Panc1 (cell line): Measurements from ENCODE around the gene ADAT3. TPM values are rescaled to one million over a fixed set of nuclear protein-coding genes. Genes with fewer than 3 reads are reported as not detected.

ENCODE experiments used
- ATAC-seq: fragments of 200-7000 bp; cut with Tn5 transposase; 2 replicates; pipeline ENCODE4 v1.9.1; 2020; ENCODE audit warnings: mild to moderate bottlenecking, moderate library complexity
- BruUV-seq: library from RNA; stranded (reverse); fragments of 400-500 nt; replicated peaks from 2 replicates; lab custom pipeline; 2021; lab: Mats Ljungman, UMichigan
- CTCF ChIA-PET: fragments of 300-600 bp; sonication (Branson Sonifier 250); formaldehyde crosslinking; loops from one replicate; lab custom pipeline; 2022; ENCODE audit warnings: antibody characterized with exemption; lab: Charles Lee
- POLR2A ChIA-PET: fragments of 300-600 bp; sonication (Branson Sonifier 250); formaldehyde crosslinking; loops from one replicate; lab custom pipeline; 2022; ENCODE audit warnings: antibody characterized with exemption; lab: Charles Lee
- DNase-seq: peaks from one replicate; pipeline ENCODE4 v3.0.0-alpha.2; 2010; ENCODE audit warnings: low read depth, low spot score
- H3K27ac ChIP-seq: 2 replicates; pipeline ENCODE4 v1.5.1; 2011; ENCODE audit warnings: mild to moderate bottlenecking, low read length, inconsistent platforms
- H3K27me3 ChIP-seq: fragments of 200-500 bp; sonication (Bioruptor generic); 2 replicates; pipeline ENCODE4 v1.6.0; 2014; ENCODE audit warnings: low read length, inconsistent platforms; ENCODE audit not compliant: control insufficient read depth, insufficient read depth
- H3K36me3 ChIP-seq: fragments of 200-500 bp; sonication (Bioruptor generic); 2 replicates; pipeline ENCODE4 v1.5.1; 2014; ENCODE audit warnings: inconsistent platforms, mild to moderate bottlenecking, low read length, moderate library complexity; ENCODE audit not compliant: control insufficient read depth, insufficient read depth
- H3K4me1 ChIP-seq: 2 replicates; pipeline ENCODE4 v1.5.1; 2011; ENCODE audit warnings: inconsistent platforms, mild to moderate bottlenecking, low read length, moderate library complexity; ENCODE audit not compliant: control insufficient read depth, insufficient read depth
- H3K4me3 ChIP-seq, 2 experiments: 2 replicates each; pipeline ENCODE4 v1.5.1; 2011 to 2012; ENCODE audit warnings: low read depth in 2 of 2, low read length in 2 of 2, mild to moderate bottlenecking in 2 of 2, inconsistent platforms in 1 of 2, moderate library complexity in 1 of 2
- H3K9me3 ChIP-seq: fragments of 200-500 bp; sonication (Bioruptor generic); 2 replicates; pipeline ENCODE4 v1.5.1; 2014; ENCODE audit warnings: low read depth, mild to moderate bottlenecking, inconsistent platforms, low read length, moderate library complexity; ENCODE audit not compliant: control insufficient read depth, insufficient read depth
- POLR2AphosphoS5 ChIP-seq: IDR thresholded peaks from 2 replicates; pipeline ENCODE4 v1.6.1; 2012; ENCODE audit warnings: mild to moderate bottlenecking, low read depth, low read length, moderate library complexity
- SIN3A ChIP-seq: IDR thresholded peaks from 2 replicates; pipeline ENCODE4 v1.6.1; 2012; ENCODE audit warnings: low read depth, mild to moderate bottlenecking, low read length, moderate library complexity, borderline replicate concordance; ENCODE audit not compliant: insufficient read depth
- TCF7L2 ChIP-seq: IDR thresholded peaks from 2 replicates; pipeline ENCODE4 v1.6.1; 2011; ENCODE audit warnings: mild to moderate bottlenecking, low read depth, low read length, inconsistent platforms
- in situ Hi-C: cut with HindIII; loops from 2 replicates; pipeline ENCODE4 v1.10.0; 2016; ENCODE audit warnings: low sequenced_read_pairs, low pct_unique_long_range_greater_than_20kb
- intact Hi-C: fragments of 100-400 bp; cut with micrococcal nuclease; formaldehyde crosslinking; loops from one replicate; pipeline ENCODE4 v1.10.0; 2022; ENCODE audit not compliant: unreplicated experiment
- total RNA-seq: library from RNA; stranded (reverse); gene quantifications from one replicate; pipeline ENCODE4 v1.2.1, GENCODE V29; 2021; ENCODE audit not compliant: unreplicated experiment
- TF ChIP-seq, protein P1 (sequence below), 2 experiments: IDR thresholded peaks; 2 replicates each; pipeline ENCODE4 v1.6.1; 2011 to 2012; ENCODE audit warnings: low read depth in 2 of 2, control low read depth in 1 of 2, low read length in 1 of 2, mild to moderate bottlenecking in 1 of 2, moderate library complexity in 1 of 2; ENCODE audit not compliant: insufficient read depth in 1 of 2
- TF ChIP-seq, protein P2 (sequence below): fragments of 450-650 bp; IDR thresholded peaks from 2 replicates; pipeline ENCODE4 v1.5.1; 2017; ENCODE audit warnings: mild to moderate bottlenecking

Gene ADAT3
- total RNA-seq, 1 experiment from 2014 or later: 8.9 TPM

DNA sequence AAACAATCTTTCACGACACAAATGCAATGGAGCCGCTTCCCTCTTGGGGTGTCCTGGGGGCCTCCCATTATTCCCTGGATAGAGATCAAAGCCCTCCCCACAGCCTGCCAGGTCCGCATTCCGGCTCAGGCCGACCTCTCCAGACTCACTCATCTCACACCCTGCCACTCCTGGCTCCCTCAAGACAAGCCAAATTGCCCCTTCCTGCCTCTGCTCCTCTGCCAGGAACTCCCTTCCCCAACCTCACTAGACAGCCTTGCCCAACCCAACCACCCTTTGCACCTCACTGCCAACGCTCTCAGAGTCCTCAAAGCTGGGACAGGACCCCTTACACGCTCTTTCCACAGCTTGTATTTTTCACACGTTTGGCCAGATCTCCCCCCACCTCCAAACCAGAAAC, 21.4 kb upstream of the ADAT3 start:
- Histone ChIP-seq H3K27me3 (no peaks in the 10 kb centered on the region), H3K4me3 (peak overlapping the region; percentile 76 to 82), H3K36me3 (peaks cover 4% of the 10 kb centered on the region; the same call in 1 of the 2 replicates), H3K9me3 (no peaks in the 10 kb centered on the region), H3K27ac (peak overlapping the region; percentile 77), H3K4me1 (peaks cover 22% of the 10 kb centered on the region)
- intact Hi-C loops (no loop called here), in situ Hi-C loops (no loop called here)
- CTCF ChIA-PET: interaction anchor here (0.6 kb wide), 1 partner anchor 121 kb away, joined by 3 read pairs; no protein-coding TSS in a partner anchor
- ATAC-seq (no peak), DNase-seq (no peak)
- TF ChIP-seq, protein P1, sequence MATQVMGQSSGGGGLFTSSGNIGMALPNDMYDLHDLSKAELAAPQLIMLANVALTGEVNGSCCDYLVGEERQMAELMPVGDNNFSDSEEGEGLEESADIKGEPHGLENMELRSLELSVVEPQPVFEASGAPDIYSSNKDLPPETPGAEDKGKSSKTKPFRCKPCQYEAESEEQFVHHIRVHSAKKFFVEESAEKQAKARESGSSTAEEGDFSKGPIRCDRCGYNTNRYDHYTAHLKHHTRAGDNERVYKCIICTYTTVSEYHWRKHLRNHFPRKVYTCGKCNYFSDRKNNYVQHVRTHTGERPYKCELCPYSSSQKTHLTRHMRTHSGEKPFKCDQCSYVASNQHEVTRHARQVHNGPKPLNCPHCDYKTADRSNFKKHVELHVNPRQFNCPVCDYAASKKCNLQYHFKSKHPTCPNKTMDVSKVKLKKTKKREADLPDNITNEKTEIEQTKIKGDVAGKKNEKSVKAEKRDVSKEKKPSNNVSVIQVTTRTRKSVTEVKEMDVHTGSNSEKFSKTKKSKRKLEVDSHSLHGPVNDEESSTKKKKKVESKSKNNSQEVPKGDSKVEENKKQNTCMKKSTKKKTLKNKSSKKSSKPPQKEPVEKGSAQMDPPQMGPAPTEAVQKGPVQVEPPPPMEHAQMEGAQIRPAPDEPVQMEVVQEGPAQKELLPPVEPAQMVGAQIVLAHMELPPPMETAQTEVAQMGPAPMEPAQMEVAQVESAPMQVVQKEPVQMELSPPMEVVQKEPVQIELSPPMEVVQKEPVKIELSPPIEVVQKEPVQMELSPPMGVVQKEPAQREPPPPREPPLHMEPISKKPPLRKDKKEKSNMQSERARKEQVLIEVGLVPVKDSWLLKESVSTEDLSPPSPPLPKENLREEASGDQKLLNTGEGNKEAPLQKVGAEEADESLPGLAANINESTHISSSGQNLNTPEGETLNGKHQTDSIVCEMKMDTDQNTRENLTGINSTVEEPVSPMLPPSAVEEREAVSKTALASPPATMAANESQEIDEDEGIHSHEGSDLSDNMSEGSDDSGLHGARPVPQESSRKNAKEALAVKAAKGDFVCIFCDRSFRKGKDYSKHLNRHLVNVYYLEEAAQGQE (IDR thresholded peaks at IDR 0.05; ENCODE audit: insufficient read depth in 1 of 2, low read depth in 2 of 2, low read length in 1 of 2): no peak
- TF ChIP-seq, protein P2, sequence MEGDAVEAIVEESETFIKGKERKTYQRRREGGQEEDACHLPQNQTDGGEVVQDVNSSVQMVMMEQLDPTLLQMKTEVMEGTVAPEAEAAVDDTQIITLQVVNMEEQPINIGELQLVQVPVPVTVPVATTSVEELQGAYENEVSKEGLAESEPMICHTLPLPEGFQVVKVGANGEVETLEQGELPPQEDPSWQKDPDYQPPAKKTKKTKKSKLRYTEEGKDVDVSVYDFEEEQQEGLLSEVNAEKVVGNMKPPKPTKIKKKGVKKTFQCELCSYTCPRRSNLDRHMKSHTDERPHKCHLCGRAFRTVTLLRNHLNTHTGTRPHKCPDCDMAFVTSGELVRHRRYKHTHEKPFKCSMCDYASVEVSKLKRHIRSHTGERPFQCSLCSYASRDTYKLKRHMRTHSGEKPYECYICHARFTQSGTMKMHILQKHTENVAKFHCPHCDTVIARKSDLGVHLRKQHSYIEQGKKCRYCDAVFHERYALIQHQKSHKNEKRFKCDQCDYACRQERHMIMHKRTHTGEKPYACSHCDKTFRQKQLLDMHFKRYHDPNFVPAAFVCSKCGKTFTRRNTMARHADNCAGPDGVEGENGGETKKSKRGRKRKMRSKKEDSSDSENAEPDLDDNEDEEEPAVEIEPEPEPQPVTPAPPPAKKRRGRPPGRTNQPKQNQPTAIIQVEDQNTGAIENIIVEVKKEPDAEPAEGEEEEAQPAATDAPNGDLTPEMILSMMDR: no peak
- TF ChIP-seq POLR2AphosphoS5: no peak
- TF ChIP-seq SIN3A: no peak
- TF ChIP-seq TCF7L2: no peak
- BruUV-seq: TSS peak; percentile 93
- POLR2A ChIA-PET: no interaction called here

DNA sequence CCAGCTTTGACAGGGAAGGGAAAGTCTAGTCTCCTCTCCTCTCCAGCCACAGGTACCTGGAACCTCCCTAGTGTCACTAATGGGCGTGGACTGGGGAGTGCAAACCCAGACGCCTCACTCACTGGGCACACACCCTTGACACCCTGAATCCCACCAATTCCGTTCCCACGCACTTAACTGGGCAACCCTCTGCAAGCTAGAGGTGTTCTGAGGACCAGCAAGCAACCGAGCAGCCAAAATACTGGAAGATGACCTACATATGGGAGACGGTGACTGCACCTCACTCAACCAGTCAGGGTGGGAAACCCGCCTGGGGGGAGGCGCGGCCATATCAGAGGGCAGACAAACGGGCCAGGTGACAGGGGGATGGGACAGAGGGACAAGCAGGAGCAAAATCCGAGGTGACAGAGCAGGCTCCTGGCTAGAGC, 20.9 kb upstream of the ADAT3 start:
- CTCF ChIA-PET: no interaction called here
- Histone ChIP-seq H3K36me3 (peaks cover 4% of the 10 kb centered on the region; the same call in 1 of the 2 replicates), H3K4me1 (peaks cover 22% of the 10 kb centered on the region), H3K27me3 (no peaks in the 10 kb centered on the region), H3K9me3 (no peaks in the 10 kb centered on the region), H3K27ac (peak overlapping the region; percentile 77), H3K4me3 (peak overlapping the region; percentile 76 to 82)
- DNase-seq (no peak), ATAC-seq (no peak)
- in situ Hi-C loops (no loop called here), intact Hi-C loops (no loop called here)
- POLR2A ChIA-PET: no interaction called here
- no peak for TF ChIP-seq TCF7L2
- TF ChIP-seq, protein P2: no peak
- TF ChIP-seq, protein P1 (IDR thresholded peaks at IDR 0.05; ENCODE audit: insufficient read depth in 1 of 2, low read depth in 2 of 2, low read length in 1 of 2): no peak
- no peak for TF ChIP-seq POLR2AphosphoS5
- no peak for TF ChIP-seq SIN3A
- BruUV-seq: no TSS peak
